Stimulated activated CD8-positive, alpha-beta memory T cell treated with anti-CD3 and anti-CD28 coated beads, Interleukin-4, amount 100 ng/mL, for 1 hour (primary cell): ENCODE measurements around the gene TBL1XR1.
"Not testable (repeated sequence)": the region's sequence is repeated elsewhere in the genome, so short reads cannot be mapped to it uniquely, and the experiment has no call there.

ENCODE experiments used
- DNase-seq, 2 donors: peaks; one replicate each; pipeline ENCODE4 v3.0.0-alpha.2; 2020; ENCODE audit warnings: low read depth in 2 of 2, low spot score in 1 of 2

Gene TBL1XR1

GRCh38 chr3:177144922-177145321 is 52.4 kb downstream of the TBL1XR1 start:
- no peak for DNase-seq

- no peak for DNase-seq
These were observed 55.2 kb downstream of the TBL1XR1 start for GRCh38 chr3:177141899-177142646.

GRCh38 chr3:177141471-177141870 is 55.8 kb downstream of the TBL1XR1 start:
- DNase-seq = no peak

- not testable (repeated sequence) for DNase-seq
These were observed 58.1 kb downstream of the TBL1XR1 start for GRCh38 chr3:177139220-177139619.

- no peak for DNase-seq
These were observed 59.2 kb downstream of the TBL1XR1 start for GRCh38 chr3:177137774-177138705.

GRCh38 chr3:177136741-177137140 is 60.5 kb downstream of the TBL1XR1 start:
- no peak for DNase-seq

GRCh38 chr3:177135841-177136492 is 61.3 kb downstream of the TBL1XR1 start:
- DNase-seq = no peak

- DNase-seq = no peak
These were observed 62.5 kb downstream of the TBL1XR1 start for GRCh38 chr3:177134816-177135210.

- no peak for DNase-seq
These were observed 63.1 kb downstream of the TBL1XR1 start for GRCh38 chr3:177133860-177134815.

- no peak for DNase-seq
These were observed 65.2 kb downstream of the TBL1XR1 start for GRCh38 chr3:177131927-177132636.

- no peak for DNase-seq
These were observed 70.3 kb downstream of the TBL1XR1 start for GRCh38 chr3:177127008-177127407.

GRCh38 chr3:177126015-177126773 is 71.1 kb downstream of the TBL1XR1 start:
- no peak for DNase-seq

- DNase-seq = no peak
These were observed 72.4 kb downstream of the TBL1XR1 start for GRCh38 chr3:177124882-177125281.

- no peak for DNase-seq
These were observed 73.5 kb downstream of the TBL1XR1 start for GRCh38 chr3:177123822-177124221.

GRCh38 chr3:177122183-177122856 is 75.0 kb downstream of the TBL1XR1 start:
- no peak for DNase-seq

GRCh38 chr3:177119829-177120228 is 77.5 kb downstream of the TBL1XR1 start:
- no peak for DNase-seq

GRCh38 chr3:177114253-177114652 is 83.0 kb downstream of the TBL1XR1 start:
- DNase-seq = no peak

- no peak for DNase-seq
These were observed 85.7 kb downstream of the TBL1XR1 start for GRCh38 chr3:177111541-177111949.

- DNase-seq = no peak
These were observed 86.4 kb downstream of the TBL1XR1 start for GRCh38 chr3:177110895-177111294.
